H54 (cell line): Measurements from ENCODE around the gene PTPRK.
"Not testable (repeated sequence)": the region's sequence is repeated elsewhere in the genome, so short reads cannot be mapped to it uniquely, and the experiment has no call there.

Experiments
- DNase-seq: peaks from one replicate; pipeline ENCODE4 v3.0.0; 2011; ENCODE audit warnings: low spot score, mixed read lengths; ENCODE audit not compliant: insufficient read length
- FAIRE-seq: peaks from 3 replicates; lab custom pipeline; 2011; peaks lifted over from hg19 to GRCh38; lab: Jason Lieb, UNC
- POLR2A ChIP-seq: IDR thresholded peaks from 2 replicates; pipeline ENCODE4 v1.6.1; 2011; ENCODE audit warnings: low read depth, mild to moderate bottlenecking, low read length

The PTPRK gene

GRCh38 chr6:128465368-128466343, 54.7 kb downstream of the PTPRK start:
- TF ChIP-seq POLR2A, result no peak
- FAIRE-seq (no peak), DNase-seq (no peak)

- FAIRE-seq, result no peak
- DNase-seq, result no peak
- no peak for TF ChIP-seq POLR2A
Measured at GRCh38 chr6:128464790-128465189, 55.6 kb downstream of the PTPRK start.

DNA sequence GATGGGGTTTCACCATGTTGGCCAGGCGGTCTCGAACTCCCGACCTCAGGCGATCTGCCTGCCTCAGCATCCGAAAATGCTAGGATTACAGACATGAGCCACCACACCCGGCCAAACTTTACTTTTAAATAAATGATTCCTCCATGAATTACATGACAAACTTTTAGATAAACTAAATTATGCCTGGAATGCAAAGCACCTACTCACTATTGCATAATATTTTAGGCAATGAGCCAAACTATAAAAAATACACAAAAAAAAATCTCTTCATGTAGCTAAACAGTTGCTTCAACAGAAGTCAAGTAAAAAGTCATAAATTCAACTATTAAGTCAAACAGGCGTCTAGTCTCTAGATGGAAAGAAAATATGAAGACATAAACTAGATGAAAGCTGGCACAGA, 56.5 kb downstream of the PTPRK start:
- no peak for DNase-seq
- TF ChIP-seq POLR2A, result no peak

DNA sequence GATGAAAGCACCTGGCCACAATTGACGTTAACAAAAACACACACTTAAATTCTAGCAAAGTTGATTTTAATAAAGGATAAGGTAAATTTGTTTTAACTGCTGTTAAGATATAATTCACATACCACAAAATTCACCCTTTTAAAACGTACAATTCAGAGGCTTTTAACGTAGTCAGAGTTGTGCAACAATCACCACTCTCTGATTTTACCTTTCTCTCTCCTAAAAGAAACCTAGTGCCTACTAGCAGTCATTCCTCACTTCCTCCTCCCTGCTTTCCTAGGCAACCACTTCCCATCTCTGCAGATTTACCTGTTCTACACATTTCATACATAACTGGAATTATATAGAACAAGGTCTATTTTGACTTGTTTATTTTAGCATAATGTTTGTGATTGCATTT, 58.9 kb downstream of the PTPRK start:
- no peak for TF ChIP-seq POLR2A
- no peak for FAIRE-seq
- no peak for DNase-seq

More for the DNA sequence above, 56.5 kb downstream of the PTPRK start:
- no peak for FAIRE-seq

GRCh38 chr6:128456510-128457230, 63.7 kb downstream of the PTPRK start:
- DNase-seq, result no peak
- no peak for FAIRE-seq
- no peak for TF ChIP-seq POLR2A

- no peak for TF ChIP-seq POLR2A
- DNase-seq (no peak), FAIRE-seq (no peak)
Measured at GRCh38 chr6:128455959-128456358, 64.4 kb downstream of the PTPRK start.

DNA sequence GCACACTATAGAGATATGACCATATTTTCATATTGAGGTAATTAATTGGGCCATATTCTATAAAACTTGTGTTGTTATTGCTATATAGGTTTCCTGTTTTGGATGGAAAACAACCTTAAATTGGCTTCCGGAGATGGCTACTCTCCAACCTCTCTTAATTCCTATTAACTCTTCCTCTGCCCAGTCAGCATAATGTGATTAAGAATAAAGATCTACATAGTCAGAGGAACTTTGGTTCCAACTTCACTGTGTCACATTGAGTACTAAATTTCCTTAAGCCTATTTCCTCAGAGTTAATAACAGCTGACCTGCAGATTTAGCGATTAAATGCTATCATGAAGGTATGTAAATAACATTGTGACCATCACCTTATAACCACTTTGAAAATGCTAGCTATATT, 67.7 kb downstream of the PTPRK start:
- DNase-seq (no peak), FAIRE-seq (no peak)
- TF ChIP-seq POLR2A, result no peak

DNA sequence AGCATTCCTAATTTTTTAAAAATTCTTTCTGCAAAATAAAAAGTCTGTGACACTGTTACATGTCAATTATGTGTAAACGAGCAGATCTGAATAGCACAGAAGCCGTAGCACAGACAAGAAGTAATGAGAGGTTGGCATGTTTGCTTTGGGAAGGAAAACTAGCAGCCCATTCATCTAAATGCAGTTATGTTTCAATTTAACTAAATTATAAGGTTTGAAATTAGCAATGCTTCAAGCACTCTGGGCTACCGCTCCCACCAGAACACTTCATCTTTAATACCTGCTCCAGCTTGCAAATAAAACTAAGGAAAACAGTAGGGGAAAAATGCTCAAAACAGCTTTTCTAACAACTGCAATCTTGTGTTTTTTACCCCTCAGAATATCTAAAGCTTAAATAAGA, 73.9 kb downstream of the PTPRK start:
- FAIRE-seq (no peak), DNase-seq (no peak)
- TF ChIP-seq POLR2A, result no peak

GRCh38 chr6:128443553-128443952, 76.8 kb downstream of the PTPRK start:
- TF ChIP-seq POLR2A, result no peak
- no peak for FAIRE-seq
- no peak for DNase-seq

DNA sequence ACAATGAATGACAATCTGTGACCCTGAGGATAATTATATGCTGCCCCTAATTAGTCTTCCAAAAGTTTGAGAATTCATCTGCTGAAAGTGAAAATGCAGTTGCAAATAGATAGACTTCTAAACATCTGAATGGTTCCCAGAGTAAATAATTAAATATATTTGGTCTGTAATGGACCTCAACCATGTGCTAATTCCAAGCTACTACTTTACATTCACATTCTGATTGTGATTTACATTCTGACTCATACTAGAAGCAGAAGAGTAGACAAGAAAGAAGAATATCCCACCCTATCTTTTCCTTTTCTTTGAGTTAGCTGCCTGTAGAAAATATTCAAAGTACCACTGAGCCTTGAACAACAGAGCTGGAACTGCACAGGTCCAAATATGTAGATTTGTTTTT, 80.8 kb downstream of the PTPRK start:
- DNase-seq, result no peak
- FAIRE-seq, result no peak
- TF ChIP-seq POLR2A, result no peak

DNA sequence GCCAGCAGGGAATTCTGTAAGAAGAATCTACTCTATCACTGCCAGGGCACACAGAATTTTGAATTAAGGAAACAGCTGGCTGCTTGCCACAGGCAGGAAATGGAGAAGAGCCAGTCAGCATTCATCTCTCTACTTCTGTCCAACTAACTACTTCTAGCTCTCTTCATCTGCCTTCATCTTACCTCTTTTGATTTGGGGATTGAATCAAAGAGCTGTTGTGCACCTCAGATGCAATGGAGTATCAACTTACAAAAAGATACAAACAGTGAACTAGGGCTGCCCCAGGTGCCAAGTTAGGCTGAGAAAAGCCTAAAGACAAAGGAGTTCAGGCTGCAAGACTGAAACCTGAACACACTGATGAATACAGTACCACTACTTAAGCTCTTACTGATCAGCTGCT, 82.0 kb downstream of the PTPRK start:
- FAIRE-seq (no peak), DNase-seq (no peak)
- no peak for TF ChIP-seq POLR2A

DNA sequence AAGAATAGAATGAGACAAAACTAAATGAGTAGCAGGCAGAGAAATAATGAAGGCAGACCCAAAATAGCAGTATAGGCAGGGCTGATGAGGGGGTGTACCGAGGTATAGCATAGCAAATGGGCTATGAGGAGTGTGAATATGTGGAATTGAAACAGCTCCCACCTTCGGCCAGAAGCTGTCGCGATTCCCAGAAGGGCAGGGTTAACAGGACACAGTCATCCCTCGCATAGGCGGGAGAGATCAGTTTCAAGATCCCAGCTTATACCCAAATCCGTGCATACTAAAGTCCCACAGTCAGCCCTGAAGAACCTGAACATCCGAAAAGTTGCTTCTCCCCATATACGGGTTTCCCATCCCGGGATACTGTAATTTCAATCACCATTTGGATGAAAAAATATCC, 82.7 kb downstream of the PTPRK start:
- DNase-seq, result no peak
- FAIRE-seq, result no peak

DNA sequence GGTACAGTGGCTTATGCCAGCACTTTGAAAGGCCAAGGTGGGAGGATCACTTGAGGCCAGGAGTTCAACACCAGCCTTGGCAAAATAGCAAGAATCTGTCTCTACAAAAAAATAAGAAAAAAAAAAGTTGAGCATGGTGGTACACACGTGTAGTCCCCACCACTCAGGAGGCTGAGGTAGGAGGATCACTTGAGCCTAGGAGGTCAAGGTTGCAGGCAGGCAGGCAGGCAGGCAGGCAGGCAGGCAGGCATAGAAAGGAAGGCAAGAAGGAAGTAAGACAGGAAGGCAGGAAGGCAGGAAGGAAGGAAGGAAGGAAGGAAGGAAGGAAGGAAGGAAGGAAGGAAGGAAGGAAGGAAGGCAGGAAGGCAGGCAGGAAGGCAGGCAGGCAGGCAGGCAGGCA, 85.6 kb downstream of the PTPRK start:
- not testable (repeated sequence) for FAIRE-seq

More for the DNA sequence above, 82.7 kb downstream of the PTPRK start:
- TF ChIP-seq POLR2A, result no peak

DNA sequence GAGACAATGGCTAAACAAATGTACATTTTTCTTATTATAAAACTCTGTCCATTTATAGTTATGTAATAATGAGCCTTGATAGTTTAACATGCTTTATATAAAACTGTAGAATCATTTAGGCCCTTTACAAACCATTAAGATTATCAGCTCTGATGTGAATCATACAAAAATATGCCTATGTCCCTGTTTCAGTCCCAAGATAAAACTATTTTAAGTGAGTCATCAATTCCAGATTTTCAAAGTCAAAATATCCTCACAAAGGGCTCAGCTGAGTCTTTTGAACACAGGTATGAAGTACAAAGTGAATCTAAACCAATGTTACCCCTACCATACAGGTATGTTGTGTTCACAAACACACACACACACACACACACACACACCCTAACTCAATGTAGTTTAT, 88.0 kb downstream of the PTPRK start:
- FAIRE-seq (peak; percentile 20), DNase-seq (peak; percentile 6)
- no peak for TF ChIP-seq POLR2A

More for the DNA sequence above, 85.6 kb downstream of the PTPRK start:
- DNase-seq, result not testable (repeated sequence)

DNA sequence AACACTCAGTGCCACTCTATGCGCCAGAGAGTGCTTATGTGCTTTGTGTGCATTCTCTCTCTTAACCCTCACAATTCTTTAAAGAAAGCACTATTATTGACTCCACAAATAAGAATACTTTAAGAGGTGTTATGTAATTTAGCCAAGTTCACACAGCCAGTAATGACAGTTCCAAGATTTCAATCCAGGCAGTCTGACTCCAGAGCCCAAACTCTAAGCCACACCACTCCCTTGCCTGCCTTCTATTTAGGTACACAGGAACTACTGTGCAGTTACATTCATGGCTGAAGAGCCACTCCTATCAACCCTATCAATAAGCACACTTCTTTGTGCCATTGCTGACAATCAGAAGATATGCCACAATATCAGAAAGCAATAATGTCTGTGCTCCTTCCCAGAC, 93.3 kb downstream of the PTPRK start:
- FAIRE-seq (no peak), DNase-seq (no peak)
- no peak for TF ChIP-seq POLR2A
